Ramos (cell line): ENCODE measurements around the gene VAMP4.
"Not testable (repeated sequence)": the region's sequence is repeated elsewhere in the genome, so short reads cannot be mapped to it uniquely, and the experiment has no call there.

Source experiments
- in situ Hi-C: fragments of 300-500 bp; cut with MboI; formaldehyde crosslinking; loops from one replicate; pipeline ENCODE4 v1.14.3; 2022; ENCODE audit warnings: low sequenced_read_pairs; ENCODE audit not compliant: unreplicated experiment

The VAMP4 gene

DNA sequence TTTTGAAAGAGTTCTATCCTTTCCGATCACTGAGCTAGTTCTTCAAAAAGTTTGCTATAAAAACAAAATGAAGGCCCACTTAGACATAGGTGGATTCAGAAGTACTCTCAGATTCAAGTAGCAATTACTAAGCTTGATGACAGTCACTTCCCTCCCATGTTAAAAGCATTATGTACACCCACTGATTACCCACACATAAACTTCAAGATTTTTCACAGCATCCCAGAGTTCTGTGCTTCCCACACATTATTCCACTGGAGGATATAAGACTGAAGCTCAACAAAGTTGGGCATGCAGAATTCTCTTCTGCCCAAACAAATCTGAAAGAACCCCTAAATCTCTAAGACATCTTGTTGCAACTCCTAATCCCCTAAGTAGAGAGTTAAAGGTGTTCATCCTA is 29.5 kb downstream of the VAMP4 start:
- in situ Hi-C loops, result no loop called here

DNA sequence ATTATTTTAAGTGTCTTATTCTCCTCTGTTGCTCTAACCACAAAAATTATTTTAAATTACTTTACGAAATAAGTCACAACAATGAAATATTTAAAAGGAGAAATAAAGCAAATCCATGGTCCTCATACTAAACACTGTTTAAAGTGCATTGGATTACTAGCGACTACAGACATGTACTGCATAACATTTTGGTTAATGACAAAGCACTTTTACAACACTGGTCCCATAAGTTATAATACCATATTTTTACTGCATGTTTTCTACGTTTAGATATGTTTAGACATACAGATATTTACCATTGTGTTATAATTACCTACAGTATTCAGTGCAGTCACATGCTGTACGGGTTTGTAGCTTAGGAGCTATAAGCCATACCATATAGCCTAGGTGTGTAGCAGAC is 30.2 kb downstream of the VAMP4 start:
- in situ Hi-C loops, result no loop called here

DNA sequence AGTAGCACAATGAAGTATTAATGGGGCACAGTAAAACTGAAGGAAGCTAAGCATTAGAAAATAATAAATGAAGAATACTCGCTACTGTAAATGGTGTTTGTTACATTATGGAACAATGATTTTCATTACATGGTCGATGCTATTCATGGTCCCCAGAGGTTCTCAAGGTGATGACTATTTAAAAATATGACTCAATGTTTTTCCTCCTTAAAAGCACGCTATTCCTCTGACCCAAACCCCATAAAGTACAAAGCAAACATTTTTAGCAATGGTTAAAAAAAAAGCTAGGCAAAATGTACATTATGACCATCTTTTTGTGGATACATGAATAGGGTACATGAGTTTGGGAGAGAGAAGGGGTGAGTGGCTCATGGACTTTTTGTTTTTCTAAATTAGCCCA is 34.3 kb downstream of the VAMP4 start:
- in situ Hi-C loops, result no loop called here

DNA sequence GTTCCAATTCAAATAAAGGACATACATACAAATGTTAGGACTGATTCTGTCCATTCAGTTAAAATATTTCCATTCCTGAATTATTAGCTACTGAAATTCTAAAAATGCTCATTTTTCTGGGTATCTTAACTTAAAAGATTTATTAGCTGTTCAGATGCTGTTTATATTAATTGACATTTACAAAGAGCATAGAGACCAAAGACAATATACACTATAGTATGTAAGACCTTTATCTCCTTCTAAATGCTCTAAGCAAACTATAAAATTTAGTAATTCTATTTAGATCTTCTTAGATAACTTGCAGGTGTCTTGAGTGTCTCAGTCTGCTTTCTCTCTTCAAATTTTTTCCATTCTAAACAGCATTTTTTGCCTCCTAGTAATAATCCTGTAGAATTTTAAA is 39.3 kb downstream of the VAMP4 start:
- in situ Hi-C loops, result no loop called here

DNA sequence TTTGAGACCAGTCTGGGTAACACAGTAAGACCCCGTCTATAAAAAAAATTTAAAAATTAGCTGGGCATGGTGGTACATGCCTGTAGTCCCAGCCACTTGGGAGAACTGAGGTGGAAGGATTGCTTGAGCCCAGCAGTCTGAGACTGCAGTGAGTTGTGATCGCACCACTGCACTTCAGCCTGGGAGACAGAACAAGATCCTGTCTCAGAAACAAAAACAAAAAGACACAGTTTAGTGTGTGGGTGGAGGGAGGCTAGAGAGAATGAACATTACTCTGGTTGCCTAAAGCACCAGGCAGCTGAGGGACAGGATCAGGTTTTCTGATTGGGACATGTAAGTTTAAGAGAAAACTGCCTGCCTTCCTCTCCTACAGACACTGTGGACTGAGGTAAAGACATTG is 42.3 kb downstream of the VAMP4 start:
- in situ Hi-C loops, result no loop called here

DNA sequence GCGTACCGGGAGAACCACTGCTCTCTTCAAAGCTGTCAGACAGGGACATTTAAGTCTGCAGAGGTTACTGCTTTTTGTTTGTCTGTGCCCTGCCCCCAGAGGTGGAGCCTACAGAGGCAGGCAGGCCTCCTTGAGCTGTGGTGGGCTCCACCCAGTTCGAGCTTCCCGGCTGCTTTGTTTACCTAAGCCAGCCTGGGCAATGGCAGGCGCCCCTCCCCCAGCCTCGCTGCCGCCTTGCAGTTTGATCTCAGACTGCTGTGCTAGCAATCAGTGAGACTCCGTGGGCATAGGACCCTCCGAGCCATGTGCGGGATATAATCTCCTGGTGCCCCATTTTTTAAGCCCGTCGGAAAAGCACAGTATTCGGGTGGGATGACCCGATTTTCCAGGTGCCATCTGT is 46.1 kb downstream of the VAMP4 start:
- in situ Hi-C loops, result not testable (repeated sequence)

DNA sequence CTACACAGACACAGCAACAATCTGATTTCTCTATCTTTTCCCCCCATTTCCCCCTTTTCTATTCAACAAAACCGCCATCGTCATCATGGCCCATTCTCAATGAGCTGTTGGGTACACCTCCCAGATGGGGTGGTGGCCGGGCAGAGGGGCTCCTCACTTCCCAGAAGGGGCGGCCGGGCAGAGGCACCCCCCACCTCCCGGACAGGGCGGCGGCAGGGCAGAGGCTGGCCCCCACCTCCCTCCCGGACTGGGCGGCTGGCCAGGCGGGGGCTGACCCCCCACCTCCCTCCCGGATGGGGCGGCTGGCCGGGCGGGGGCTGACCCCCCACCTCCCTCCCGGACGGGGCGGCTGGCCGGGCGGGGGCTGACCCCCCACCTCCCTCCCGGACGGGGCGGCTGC is 48.3 kb downstream of the VAMP4 start:
- in situ Hi-C loops, result not testable (repeated sequence)

DNA sequence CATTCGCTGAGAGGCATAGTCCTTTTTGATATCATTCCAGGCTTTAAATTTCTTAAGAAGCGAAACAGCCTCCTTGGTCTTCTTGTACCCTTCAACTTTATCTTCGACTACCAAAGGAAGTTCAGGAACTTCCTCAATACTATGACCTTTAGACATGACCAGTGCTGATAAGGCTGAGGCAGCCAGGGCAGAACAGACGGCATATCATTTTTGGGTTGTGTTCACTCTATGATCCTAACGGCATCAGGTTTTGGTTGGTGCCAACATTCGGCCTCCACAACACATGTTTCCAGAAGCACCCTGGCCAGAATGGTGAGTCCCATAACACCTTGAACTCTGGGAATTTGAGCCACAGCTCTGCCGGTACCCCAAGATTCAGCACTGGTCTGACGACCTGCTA is 58.0 kb downstream of the VAMP4 start:
- in situ Hi-C loops, result no loop called here

DNA sequence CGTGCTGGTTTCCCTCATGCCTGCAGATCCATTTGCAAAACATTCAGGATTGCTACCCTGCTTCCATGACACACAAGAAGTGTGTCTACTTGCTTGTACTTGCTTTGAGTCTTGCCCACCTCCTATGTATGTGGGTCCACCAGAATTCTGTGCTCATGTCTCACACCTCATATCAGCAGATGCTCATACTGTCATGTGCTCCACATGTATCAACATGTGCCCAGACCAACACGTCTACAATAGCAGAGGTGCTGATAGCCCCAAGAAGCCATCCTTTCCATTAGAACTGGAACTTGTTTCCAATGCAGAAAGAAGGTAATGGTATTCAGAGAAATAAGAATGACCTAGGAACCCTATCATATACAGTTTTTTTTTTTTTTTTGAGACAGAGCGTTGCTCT is 61.5 kb downstream of the VAMP4 start:
- in situ Hi-C loops, result no loop called here

DNA sequence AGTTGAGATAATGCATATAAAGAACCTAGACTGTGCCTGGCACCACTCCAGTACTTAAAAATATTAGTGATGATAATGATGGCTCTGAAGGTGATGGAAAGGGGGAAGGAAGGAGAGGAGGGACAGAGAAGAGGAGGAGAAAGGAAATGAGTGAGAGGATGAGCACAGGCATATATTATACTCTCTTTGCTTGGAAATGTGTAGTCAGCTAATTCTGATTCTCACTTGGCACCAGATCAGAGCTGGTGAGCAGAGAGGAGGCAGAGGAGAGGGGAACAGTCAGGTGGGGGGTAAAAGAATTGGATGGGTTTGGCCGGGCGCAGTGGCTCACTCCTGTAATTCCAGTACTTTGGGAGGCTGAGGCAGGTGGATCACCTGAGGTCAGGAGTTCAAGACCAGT is 65.0 kb downstream of the VAMP4 start:
- in situ Hi-C loops, result no loop called here

DNA sequence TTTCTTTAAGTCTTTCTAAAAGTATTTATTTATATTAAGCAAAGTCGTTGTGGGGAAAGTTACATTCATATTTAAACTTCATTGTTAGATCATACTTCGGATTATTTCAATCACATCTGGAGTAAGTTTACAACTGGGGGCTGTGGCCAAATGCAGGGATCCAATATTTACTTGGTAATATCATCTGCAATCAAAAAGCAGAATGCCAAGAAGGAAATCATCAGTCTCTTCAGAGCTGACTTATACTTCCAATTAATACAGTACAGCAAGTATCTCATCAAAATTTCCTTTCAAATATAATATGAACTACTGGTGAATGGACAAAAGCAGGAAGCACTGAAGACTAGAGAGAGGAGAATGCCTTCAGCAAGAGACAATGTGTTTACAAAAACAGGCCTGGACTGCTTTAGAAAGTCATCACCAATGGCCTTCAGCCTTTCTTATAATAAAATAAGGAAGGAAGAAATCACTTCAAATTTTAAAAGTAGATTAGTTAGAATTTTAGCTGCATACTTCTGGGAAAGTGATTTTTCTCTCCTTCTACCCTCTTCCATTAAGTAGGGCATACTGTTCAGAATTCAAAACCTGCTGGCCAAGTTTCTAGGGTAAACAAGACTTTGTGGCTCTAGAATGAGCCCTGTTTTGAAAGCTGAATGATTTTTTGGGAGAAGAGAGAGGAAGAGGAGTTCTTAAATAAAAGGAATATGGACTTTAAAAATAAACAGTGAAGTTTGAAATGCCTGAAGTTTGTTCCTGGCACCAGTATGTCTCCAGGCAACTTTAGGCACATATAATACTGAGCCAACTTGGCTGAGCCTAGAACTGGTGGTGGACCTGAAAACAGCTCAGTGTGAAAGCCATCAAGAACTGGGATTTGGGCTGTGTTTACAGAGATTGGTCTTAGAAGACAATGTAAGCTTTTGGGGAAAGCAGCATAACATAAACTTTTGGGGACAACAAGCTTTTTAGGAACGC is 67.1 kb downstream of the VAMP4 start:
- in situ Hi-C loops, result no loop called here

DNA sequence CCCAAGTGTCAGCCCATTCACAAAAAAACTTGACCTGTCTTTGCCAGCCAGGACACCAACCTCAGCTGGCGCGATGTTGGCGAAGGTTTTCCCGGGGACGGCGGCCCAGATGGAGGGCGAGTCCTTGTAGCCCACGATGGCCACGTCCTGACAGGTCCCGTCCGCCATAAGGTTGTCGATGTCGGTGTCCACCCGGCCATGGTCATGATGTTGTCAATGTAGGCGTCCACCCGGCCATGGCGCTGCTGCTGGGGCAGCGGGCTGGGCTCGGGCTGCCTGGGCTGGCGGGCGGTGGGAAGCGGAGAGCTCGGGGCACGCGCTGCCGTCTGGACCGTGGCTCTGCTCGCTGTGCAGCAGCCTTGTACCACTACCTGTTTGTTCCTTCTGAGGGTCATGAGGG is 71.1 kb downstream of the VAMP4 start:
- in situ Hi-C loops, result no loop called here

DNA sequence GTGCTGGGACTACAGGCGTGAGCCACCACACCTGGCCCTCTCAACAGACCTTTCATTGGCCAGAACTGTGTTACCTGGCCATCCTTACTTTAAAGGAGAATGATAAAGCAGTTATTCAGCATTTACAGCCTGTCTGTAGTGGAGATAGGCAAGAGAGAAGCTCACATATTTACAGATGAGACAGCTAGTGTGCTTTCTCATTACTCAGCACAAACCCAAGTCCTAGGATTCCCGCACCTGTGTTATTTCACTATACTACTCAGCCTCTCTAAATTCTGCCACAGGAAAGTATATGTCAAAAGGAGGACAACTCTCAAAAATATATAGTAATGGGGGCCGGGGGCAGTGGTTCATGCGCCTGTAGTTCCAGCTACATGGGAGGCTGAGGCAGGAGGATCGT is 73.5 kb downstream of the VAMP4 start:
- in situ Hi-C loops, result no loop called here

DNA sequence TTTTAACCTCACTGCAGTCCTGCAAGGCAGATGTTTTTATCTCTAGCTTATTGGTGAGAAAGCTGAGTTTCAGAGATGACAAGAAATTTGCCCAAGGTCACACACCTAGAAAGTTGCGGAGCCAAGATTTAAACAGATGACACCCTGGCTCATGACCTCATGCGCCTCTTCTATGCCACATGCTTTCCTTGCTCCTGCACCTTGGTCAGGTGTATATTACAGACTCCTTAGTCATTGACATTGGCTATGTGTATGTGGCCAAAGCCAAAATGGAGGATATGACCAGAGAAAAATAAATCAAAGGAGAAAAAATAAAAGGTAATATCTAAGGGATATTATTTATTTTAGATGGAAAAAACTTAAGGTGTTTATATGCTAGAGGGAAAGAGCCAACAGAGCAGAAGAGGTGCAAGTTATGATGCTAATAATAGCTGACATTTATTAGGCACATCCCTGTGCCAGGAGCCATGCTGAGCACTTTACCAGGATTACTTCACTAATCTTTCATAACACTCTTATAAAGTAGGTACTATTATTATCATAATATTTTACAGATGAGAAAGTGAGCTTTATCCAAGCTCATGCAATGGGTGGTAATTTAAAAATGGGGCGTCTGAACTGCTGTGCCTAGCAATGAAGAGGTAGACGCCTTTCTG is 75.6 kb downstream of the VAMP4 start:
- in situ Hi-C loops, result no loop called here

DNA sequence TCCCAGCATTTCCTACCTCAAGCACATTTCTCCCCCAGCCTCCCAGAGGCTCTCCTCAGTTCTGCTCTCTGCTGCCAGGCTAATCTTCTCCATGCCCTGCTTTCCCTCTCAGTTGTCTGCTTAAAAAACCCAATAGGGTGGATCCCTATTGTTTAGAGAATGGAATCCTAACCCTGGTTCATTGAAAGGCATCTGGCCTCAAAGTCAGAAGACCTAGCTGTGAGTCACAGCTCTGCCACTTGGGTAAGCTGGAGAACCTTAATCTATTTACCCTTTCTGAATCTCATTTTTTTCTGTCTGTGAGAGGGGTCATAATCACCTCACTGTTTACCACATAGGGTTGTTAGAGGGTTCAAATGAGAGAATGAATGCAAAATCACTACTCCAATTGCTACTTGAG is 76.9 kb downstream of the VAMP4 start:
- in situ Hi-C loops, result no loop called here

DNA sequence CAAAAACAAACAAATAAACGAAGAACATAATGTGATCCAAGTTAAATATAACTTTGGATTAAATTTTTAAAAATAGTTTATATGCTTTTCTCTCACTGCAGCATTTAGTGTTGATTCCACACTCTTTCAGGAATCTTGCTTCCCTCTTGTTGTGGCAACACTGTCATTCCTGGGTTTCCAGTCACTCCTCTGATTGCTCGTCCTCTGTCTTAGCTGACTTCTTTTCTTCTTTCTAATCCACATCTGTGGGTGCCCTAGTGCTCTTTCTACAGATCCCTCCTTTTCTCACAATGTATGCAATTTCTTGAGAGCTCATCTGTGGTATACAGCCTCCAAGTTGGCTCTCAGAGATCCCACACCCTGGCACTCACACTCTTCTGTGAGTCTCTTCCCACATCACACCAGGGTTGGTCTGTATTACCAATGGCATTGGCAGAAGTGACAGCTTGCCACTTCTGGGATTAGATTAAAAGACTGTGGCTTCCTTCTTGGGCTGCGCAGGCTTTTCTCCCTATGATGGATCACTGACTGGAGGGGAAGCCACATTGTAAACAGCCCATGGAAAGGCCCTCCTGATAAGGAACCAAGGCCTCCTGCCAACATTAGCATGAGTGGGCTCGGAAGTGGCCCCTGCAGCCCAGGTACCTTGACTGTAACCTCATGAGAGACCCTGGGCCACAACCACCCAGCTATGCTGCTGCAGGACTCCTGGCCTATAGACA is 77.8 kb downstream of the VAMP4 start:
- in situ Hi-C loops, result no loop called here

DNA sequence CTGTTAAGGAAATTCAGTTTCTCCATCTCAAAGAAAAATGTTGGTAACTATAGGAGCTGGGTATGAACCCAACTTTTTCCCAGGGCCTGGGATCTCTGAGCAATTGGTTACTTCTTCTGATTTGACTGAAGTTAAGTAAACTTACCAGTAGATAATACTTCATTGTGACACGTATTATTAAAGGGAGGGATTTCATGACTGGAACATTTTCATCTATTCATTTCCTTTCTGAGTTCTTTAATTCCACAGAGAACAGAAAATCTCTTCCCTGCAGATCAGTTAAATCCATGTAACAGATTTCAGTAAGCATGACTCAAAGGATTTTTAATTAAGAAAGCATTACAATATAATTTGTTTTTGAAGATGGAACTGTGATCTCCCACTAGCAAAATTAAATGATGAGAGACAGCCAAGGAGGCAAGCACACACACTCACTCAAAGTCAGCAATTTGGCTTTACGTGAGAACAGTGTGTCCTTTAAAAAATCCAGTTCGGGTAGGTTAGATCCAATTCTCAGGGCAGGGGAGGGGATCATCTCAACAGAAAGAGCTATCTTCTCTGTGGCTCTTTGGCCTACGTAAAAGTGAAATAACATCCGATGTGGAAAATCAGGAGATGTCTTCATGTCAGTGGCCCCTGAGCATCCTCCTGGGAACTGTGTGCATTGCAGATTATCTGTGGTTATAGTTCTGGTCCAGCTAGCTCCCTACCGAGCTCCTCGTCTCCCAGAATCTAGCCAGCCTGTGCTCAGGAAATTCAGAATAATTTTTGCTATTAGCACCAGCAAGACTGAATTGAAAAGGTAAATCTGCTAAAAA is 78.6 kb downstream of the VAMP4 start:
- in situ Hi-C loops, result no loop called here

DNA sequence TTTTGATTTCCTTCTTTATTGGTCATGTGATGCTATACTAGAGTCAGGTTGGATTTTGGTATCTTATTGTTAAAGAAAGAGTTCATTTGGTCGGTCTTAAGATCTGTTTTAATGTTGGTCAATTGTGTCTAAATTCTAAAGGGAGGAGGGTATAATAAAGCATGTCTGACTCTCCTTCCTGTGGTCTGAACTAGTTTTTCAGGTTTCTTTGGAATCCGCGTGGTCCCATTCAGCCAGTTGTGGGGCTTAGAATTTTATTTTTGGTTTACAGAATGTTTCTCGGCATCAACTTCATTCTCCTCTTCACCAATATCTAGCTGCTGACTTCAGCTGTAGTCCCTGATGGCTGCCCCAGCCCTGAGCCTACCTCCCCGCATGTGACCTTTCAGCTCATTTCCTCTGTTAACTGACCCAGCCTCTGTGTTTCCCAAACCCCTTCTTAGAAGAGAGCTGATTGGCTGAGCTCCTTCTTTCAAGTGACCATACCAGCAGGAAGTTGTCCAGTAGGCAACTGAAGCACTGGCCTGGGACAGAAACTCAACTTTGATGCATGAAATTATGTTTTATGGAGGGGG is 80.7 kb downstream of the VAMP4 start:
- in situ Hi-C loops, result no loop called here

DNA sequence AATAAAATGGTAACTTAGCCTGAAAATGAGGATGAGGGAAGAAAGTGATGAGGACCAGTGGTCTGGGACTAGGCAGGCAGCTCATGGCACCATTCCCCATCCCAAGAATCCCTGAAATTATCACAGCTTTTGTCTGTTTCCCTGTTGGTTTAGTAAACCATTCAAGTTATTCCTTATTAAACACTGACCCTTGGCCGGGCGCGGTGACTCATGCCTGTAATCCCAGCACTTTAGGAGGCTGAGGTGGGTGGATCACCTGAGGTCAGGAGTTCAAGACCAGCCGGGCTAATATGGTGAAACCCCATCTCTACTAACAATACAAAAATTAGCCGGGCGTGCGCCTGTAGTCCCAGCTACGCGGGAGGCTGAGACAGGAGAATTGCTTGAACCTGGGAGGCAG is 85.7 kb downstream of the VAMP4 start:
- in situ Hi-C loops, result not testable (repeated sequence)

DNA sequence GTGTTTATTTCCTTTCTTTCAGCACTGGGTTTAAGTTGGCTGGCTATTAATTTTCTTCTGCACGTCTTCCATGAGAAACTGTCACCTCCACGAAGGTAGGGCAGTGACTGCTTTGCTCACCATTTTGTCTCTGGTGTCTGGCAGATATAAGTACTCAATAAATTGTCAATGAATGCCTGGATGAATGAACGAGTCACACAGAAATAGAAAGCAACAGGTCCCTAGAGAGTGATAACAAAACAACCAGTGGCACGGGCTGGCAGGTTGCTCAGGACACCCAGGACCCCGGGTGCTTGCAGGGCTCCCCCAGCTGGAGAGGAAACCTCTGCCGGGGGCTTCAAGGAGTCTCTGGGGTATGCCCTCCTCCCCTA is 86.1 kb downstream of the VAMP4 start:
- in situ Hi-C loops, result no loop called here
